ENCODE results near the gene SLC25A13.

SLC25A13 gene

DNA sequence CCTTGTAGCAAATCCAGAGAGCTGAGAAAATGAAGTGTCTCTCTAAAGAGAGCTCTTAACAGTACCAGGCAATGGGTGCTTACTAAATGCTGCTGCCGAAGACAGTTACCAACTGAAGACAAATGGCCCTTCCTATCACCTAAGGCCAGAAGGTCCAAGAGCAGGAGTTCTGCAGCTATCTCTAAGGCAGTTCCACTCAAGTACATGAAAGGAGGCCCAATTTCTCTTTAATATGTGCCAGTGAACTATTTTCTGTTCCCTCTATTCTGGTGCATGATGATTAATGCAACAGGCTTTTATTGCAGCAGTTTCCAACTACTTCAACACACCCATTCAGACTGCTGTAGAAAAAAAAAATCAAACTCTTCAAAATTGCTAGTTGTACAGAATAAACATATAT, 122.5 kb downstream of the SLC25A13 start:
- DNase-seq = peak; percentile 25

DNA sequence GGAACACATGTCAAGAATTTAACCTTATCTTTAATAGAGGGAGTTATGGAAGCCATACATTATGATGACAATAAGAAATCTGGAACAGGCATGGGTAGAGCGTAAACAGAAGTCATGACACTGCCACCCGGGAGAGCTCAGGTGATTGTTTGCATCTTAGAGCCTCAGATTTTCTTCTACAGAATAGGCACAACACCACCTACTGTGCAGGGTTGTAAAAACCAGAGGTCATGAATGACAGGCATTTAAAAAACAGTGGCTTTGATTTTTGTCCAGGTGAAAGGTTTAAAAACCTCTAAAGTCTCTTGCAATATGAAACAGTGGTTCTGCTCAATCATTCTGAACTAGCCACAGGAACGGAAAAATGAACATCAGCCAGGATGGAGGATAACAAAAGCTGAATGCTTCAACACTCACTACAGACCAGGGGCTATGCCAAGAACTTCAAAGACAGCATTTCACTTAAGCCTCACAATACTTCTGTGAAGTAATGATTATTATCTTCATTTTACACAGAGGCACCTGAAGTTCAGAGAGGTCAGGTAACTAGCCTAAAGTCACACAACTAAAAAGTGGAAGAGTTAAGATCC, 123.8 kb downstream of the SLC25A13 start:
- no peak for DNase-seq

GRCh38 chr7:96196676-96197075, 125.2 kb downstream of the SLC25A13 start:
- no peak for DNase-seq

DNA sequence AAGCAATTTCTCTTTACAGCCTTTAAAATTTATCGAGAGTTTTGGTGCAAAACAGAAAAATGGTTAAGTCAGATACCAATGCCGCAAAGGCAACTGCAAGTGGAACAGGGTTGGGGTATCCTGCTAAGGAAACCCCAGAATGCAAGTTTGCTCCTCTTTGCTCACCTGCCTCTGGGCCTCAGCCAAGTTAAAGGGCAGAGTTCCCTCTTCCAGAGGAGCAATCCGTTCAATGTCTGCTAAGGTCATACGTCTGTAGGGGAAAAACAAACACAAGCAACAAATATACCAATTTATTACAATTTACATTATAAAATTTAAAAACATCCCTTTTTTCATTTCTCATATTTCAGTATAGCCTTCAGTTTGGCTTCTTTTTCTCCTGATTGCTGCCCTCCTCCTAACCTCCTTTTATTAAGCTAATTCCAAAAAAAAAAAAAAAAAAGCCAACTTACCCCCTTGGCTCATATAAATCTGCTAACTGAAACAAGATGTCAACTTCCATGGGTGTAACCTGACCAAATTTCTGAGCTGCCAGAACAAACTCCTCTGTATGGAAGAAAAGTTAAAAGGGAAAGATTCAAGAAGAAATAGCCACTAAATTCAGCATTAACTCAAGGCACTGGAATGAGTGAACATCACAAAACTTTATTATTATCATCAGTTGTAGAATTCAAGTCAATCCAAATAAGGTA, 132.6 kb downstream of the SLC25A13 start:
- peak; percentile 7 for DNase-seq

DNA sequence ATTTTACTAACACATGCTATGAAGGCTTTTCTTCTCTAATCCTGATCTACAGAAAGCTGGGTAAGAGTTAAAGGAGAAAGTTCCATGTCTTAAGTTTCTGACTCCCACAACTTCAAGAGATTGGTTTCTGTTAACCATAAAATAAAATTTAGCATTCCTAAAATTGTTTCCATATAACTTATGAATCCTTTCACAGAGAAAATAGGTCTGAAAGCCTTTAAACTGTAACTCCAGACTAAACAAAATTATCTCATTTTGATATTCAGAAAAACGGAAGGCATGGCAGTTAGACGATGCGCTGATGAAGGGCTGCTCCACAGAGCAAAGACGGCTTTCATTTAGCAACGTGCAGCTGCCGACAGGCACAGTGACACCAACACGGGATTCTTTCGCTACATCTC, 133.3 kb downstream of the SLC25A13 start:
- DNase-seq = peak; percentile 29

- no peak for DNase-seq
Measured at GRCh38 chr7:96188174-96188581, 133.7 kb downstream of the SLC25A13 start.

GRCh38 chr7:96187735-96188134, 134.2 kb downstream of the SLC25A13 start:
- no peak for DNase-seq

- DNase-seq = no peak
Measured at GRCh38 chr7:96184783-96185182, 137.1 kb downstream of the SLC25A13 start.

GRCh38 chr7:96183163-96183670, 138.7 kb downstream of the SLC25A13 start:
- no peak for DNase-seq

DNA sequence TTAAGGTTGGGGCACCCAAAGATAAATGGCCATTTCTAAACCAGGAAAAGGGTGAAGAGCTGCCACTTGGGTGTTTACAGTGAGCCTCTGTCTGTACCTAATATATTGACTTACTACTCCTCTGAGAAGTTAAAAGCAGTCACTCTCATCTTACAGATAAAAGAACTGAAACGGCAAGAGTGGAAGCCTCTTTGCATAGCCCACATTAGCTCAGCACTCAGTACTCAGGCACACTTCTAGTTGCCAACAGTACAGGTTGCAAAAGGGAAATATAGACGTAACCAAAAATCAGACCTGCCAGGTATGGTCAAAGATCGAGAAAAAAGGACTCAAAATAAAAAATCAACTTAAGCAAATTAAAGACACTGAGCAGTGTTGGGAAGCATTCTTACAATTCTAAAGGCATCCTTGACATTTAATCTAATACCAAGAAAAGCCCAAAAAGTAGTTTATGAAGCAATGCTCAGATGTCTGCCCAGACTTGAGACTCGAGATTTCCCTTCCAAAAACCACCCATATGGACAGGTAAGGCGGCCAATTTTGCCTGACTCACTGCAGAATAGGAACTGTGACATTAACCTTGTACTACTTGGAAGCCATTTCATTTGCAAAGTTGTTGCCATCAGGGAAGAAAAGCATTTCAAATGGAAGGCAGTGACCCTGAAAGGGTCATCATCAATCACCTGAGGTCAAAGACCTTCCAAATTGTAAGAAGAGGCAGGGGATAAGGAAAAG, 139.3 kb downstream of the SLC25A13 start:
- no peak for DNase-seq

DNA sequence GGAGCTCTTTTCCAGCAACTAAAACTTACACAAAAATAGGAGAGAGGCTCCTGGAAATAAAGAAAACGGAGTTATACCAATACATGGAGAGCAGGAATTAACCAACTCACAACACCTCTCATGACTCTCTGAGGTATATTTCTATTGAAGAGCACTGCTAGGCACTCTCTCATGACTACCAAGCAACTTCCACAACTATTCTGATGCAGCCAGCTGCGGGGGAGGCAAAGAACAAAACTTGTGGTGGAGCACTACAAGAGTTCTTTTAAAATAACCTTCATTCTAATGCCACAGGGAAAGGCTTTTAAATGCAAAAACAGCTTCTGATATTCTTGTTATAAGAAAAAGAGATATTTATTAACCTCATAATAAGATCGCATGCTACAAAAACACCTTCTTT, 140.7 kb downstream of the SLC25A13 start:
- DNase-seq = no peak

GRCh38 chr7:96179837-96180236, 142.1 kb downstream of the SLC25A13 start:
- DNase-seq = peak; percentile 18

DNA sequence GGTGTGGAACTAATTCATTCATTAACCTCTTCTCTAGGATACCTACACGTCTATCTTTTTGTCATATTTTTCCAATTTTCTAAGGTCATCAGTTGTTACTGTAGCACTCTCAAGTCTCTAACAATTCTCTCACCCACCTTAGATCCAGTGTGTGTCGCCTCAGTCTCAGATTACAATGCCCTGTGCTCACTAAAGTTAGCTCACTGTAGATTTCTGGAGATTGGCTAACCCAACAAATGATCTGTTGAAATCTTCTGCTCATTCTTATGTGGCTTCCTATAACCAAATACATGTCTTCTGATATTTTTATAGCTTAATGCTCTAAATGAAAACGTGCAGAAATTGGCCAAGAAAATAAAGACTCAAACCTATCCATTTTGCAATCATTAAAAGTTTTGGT, 142.6 kb downstream of the SLC25A13 start:
- no peak for DNase-seq

DNA sequence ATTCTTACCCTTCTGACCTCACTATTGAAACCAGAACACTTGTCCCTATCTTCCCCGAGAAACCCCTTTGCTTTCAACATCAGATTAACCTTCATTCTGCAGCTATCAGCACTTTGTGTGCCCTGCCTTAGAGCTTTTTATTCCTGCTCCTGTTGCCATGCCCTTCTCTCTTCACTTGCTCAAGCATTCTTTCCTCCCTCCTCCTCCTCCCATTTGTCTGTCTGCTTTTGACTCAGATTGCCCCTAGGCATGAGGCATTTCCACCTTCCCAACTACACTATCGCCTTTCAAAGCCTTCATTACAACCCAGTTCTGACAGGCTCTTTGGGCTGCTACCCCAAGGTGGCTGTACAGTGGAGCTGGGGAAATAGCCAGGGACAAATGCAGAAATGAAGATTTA, 143.3 kb downstream of the SLC25A13 start:
- no peak for DNase-seq

DNA sequence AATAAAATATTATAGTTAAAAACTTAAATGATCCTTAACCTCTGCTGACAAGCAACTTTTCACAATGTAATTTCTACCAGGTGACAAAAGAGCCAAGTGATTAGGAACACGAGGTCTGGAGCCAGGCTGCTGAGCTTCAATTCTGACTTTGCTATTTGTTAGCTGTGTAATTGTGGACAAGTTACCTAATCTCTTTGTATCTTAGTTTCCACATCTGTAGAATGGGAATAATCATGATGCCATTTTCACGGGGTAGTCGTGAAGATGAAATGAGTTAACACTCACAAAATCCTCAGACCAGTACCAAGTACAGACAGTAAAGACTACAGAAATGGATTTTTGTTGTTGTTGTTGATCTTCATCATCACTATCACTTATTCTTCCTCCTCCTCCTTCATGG, 144.5 kb downstream of the SLC25A13 start:
- DNase-seq = no peak

DNA sequence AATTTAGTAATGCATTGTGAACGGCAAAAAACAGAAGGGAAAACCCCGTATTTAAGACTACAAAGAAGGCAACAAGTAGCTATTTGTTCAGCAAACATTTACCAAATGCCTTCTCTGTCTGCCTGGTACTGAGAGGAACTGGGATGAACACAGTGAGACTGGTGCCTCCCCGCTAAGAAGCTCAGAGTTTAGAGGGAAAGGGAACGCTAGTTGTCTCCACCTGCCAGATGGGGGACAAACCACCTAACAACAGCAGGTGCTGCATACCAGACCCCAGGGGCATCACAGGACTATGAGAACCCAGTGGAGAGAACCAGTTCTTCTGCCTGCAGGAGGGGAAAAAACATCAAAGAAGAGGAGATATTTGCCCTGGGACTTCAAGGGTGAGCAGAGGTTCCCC, 147.1 kb downstream of the SLC25A13 start:
- DNase-seq = no peak

DNA sequence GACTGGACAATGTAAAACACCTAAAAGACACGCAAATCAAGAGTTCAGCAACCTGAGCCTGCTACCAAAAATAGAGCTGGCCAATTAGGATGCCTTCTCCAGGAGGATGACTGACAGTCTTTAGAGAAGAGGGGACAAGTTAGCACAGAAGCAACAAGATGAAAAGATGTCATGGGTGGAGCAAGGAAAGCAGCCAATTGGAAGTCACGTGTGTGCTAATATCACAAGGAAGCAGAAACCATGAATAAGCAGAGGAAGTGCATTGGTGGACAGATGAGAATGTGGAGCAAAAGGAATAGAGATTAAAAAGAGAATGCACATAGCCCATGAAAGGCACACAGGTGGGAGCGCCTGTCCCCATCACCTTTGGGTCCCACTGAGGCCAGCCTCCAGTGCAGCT, 148.1 kb downstream of the SLC25A13 start:
- DNase-seq = no peak

GRCh38 chr7:96169439-96169838, 152.5 kb downstream of the SLC25A13 start:
- peak; percentile 9 for DNase-seq

- no peak for DNase-seq
Measured at GRCh38 chr7:96167424-96167823, 154.5 kb downstream of the SLC25A13 start.

DNA sequence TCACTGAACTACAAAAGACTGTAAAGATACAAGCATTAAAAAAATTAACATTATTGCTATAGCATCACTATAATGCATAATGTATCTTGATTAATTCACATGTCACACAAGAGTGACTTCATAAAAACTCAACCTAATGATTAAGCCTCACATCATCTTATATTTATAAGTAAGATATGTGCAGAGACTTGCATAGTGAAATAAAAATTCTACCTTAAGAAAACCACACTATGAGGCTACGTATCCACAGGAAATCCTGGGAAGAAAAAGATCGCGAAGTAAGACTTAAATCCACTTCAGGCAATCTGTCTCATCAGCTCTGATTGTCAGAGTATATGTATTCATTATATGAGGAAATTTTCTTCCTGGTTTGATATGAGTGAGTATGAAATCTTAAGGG, 160.0 kb downstream of the SLC25A13 start:
- DNase-seq = no peak

DNA sequence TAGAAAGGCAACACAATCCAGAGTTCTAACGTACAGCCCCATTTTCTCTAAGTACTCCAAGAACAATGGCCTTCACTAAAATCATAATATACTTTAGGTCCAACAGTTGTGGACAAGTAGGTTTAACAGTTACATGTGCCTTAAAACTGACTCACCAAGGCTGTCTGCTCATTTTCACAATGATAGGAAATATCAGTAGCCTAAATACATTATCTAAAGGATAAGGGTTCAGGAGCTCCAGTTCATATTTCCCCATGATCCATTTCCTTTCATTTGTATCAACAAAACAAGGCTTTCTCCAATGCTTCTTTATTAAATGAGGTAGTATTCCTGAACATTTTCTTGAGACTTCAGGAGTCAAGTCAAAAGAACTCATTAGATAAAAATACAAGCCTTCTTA, 164.0 kb downstream of the SLC25A13 start:
- DNase-seq = no peak

GRCh38 chr7:96154506-96154905, 167.4 kb downstream of the SLC25A13 start:
- peak; percentile 23 for DNase-seq

- no peak for DNase-seq
Measured at GRCh38 chr7:96152706-96153105, 169.2 kb downstream of the SLC25A13 start.

DNA sequence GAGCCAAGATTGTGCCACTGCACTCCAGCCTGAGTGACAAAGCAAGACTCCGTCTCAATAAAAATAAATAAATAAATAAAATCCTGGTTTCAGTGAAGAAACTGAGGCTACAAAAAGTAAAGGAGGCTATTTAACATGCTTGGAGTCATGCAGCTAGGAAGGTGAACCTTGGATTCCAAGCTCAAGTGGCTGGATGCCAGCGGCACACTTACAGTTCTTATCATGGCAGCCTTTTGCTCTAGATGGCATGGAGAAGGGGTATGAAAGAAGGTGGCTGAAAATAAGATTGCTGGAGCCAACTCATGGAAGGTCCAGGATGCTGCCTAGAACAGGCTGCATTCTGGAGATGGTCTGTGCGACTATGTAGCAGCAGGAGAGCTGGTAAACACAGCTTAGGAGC, 170.0 kb downstream of the SLC25A13 start:
- no peak for DNase-seq

All from fibroblast of upper back skin (primary cell).